Activated CD8-positive, alpha-beta T cell treated with anti-CD3 and anti-CD28 coated beads for 36 hours (primary cell): ENCODE data around the gene CTNNA1. TPM values are rescaled to one million over a fixed set of nuclear protein-coding genes. Genes with fewer than 3 reads are reported as not detected.

Experiments used
- ATAC-seq: fragments of 200-7000 bp; cut with Tn5 transposase; one replicate; pipeline ENCODE4 v1.10.0; 2021; ENCODE audit warnings: mild to moderate bottlenecking, moderate library complexity
- CTCF ChIA-PET: fragments of 350-600 bp; sonication (Branson Sonifier 250); formaldehyde crosslinking; loops from one replicate; lab custom pipeline; 2021; ENCODE audit warnings: antibody characterized with exemption; lab: Charles Lee
- POLR2A ChIA-PET: fragments of 350-600 bp; sonication (Branson Sonifier 250); formaldehyde crosslinking; loops from one replicate; lab custom pipeline; 2021; ENCODE audit warnings: antibody characterized with exemption; lab: Charles Lee
- DNase-seq: peaks from one replicate; pipeline ENCODE4 v3.0.0-alpha.2; 2020
- H3K27ac Mint-ChIP-seq: one replicate; pipeline ENCODE4 v1.8.0; 2021; ENCODE audit warnings: mild to moderate bottlenecking, mixed read lengths
- H3K27me3 Mint-ChIP-seq: one replicate; pipeline ENCODE4 v1.8.0; 2021; ENCODE audit warnings: mixed read lengths
- H3K36me3 Mint-ChIP-seq: one replicate; pipeline ENCODE4 v1.8.0; 2021; ENCODE audit warnings: low read depth, mixed read lengths
- H3K4me1 Mint-ChIP-seq: one replicate; pipeline ENCODE4 v1.8.0; 2021; ENCODE audit warnings: low read depth, mixed read lengths
- H3K4me3 Mint-ChIP-seq: one replicate; pipeline ENCODE4 v1.8.0; 2021; ENCODE audit warnings: mild to moderate bottlenecking, moderate library complexity, mixed read lengths
- H3K9me3 Mint-ChIP-seq: one replicate; pipeline ENCODE4 v1.8.0; 2021; ENCODE audit warnings: mixed read lengths
- intact Hi-C: fragments of 100-400 bp; cut with micrococcal nuclease; formaldehyde crosslinking; loops from one replicate; pipeline ENCODE4 v1.10.0; 2022
- total RNA-seq, 2 experiments: library from RNA; stranded (reverse); gene quantifications; one replicate each; pipeline ENCODE4 v1.2.3, GENCODE V29; 2021
- TF ChIP-seq, protein P1 (sequence below): fragments of 200-600 bp; IDR thresholded peaks from one replicate; pipeline ENCODE4 v1.8.0; 2022; ENCODE audit warnings: antibody characterized with exemption, mild to moderate bottlenecking

Gene CTNNA1
- total RNA-seq, 2 experiments from 2014 or later, result 77.3 to 85.6 TPM

- TF ChIP-seq, protein P1, sequence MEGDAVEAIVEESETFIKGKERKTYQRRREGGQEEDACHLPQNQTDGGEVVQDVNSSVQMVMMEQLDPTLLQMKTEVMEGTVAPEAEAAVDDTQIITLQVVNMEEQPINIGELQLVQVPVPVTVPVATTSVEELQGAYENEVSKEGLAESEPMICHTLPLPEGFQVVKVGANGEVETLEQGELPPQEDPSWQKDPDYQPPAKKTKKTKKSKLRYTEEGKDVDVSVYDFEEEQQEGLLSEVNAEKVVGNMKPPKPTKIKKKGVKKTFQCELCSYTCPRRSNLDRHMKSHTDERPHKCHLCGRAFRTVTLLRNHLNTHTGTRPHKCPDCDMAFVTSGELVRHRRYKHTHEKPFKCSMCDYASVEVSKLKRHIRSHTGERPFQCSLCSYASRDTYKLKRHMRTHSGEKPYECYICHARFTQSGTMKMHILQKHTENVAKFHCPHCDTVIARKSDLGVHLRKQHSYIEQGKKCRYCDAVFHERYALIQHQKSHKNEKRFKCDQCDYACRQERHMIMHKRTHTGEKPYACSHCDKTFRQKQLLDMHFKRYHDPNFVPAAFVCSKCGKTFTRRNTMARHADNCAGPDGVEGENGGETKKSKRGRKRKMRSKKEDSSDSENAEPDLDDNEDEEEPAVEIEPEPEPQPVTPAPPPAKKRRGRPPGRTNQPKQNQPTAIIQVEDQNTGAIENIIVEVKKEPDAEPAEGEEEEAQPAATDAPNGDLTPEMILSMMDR, result no peak
- Mint-ChIP-seq H3K4me3 (no peak overlapping the region), H3K36me3 (no peaks in the 10 kb centered on the region), H3K27me3 (peaks cover 43% of the 10 kb centered on the region), H3K9me3 (no peaks in the 10 kb centered on the region), H3K27ac (no peak overlapping the region), H3K4me1 (no peaks in the 10 kb centered on the region)
- CTCF ChIA-PET, result no interaction called here
- POLR2A ChIA-PET, result no interaction called here
- ATAC-seq, result no peak
- intact Hi-C loops, result no loop called here
- DNase-seq, result no peak
Observed at GRCh38 chr5:138708791-138709190, 44.4 kb upstream of the CTNNA1 start.

DNA sequence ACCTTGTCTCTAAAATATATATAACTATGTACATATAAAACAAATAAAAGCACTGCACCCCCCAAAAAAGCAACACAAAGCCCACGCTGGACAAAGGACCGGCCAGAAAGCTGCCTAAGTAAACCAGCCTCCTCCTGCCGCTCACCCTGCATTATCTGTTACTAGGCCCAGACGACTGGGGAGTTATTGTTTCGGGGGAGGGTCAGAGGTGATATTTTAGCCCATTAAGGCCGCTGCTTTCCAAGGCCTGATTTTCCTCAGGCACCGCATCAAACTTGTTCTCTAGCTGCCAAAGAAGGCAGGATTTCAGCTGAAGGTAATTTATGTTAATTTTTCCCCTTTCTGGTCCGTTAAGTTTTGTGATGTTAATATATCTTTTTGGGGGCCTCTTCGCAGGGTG is 44.0 kb upstream of the CTNNA1 start:
- no peak for DNase-seq
- intact Hi-C loops, result no loop called here
- ATAC-seq, result no peak
- H3K36me3 Mint-ChIP-seq, result no peaks in the 10 kb centered on the region
- ChIA-PET CTCF (no interaction called here), POLR2A (no interaction called here)
- no peaks in the 10 kb centered on the region for H3K9me3 Mint-ChIP-seq
- no peak overlapping the region for H3K27ac Mint-ChIP-seq
- H3K4me3 Mint-ChIP-seq, result no peak overlapping the region
- H3K4me1 Mint-ChIP-seq, result no peaks in the 10 kb centered on the region
- TF ChIP-seq, protein P1, result no peak
- peaks cover 44% of the 10 kb centered on the region for H3K27me3 Mint-ChIP-seq

DNA sequence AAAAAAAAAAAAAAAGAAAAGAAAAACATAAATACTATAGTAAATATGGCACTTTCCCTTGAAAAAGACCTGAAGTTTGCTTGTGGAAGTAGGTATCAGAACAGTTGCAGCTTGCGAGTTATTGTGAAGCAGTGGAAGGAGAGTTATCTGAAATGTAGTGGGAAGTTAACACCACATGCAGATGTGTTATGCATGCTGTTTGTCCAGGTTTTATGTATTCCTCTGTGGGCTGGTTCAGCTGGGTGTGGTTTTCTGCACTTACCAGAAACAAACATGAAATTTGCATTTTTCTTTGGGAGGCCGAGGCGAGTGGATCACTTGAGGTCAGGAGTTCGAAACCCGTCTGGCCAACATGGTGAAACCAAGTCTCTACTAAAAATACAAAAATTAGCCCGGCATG is 42.1 kb upstream of the CTNNA1 start:
- ATAC-seq, result no peak
- no peak overlapping the region for H3K27ac Mint-ChIP-seq
- no peaks in the 10 kb centered on the region for H3K4me1 Mint-ChIP-seq
- ChIA-PET CTCF (interaction anchor here (1.0 kb wide), 1 partner anchor 17 kb away, joined by 3 read pairs; no protein-coding TSS in a partner anchor), POLR2A (no interaction called here)
- no peaks in the 10 kb centered on the region for H3K36me3 Mint-ChIP-seq
- H3K9me3 Mint-ChIP-seq, result no peaks in the 10 kb centered on the region
- no peak for DNase-seq
- H3K27me3 Mint-ChIP-seq, result peaks cover 37% of the 10 kb centered on the region
- intact Hi-C loops, result no loop called here
- no peak overlapping the region for H3K4me3 Mint-ChIP-seq
- TF ChIP-seq, protein P1, result no peak

GRCh38 chr5:138711811-138712210 is 41.4 kb upstream of the CTNNA1 start:
- H3K27ac Mint-ChIP-seq, result no peak overlapping the region
- ChIA-PET POLR2A (no interaction called here), CTCF (interaction anchor here (1.0 kb wide), 1 partner anchor 16 kb away, joined by 3 read pairs; no protein-coding TSS in a partner anchor)
- DNase-seq (no peak), ATAC-seq (no peak)
- H3K36me3 Mint-ChIP-seq, result no peaks in the 10 kb centered on the region
- H3K4me3 Mint-ChIP-seq, result no peak overlapping the region
- peaks cover 35% of the 10 kb centered on the region for H3K27me3 Mint-ChIP-seq
- TF ChIP-seq, protein P1, result no peak
- no peaks in the 10 kb centered on the region for H3K9me3 Mint-ChIP-seq
- intact Hi-C loops, result no loop called here
- H3K4me1 Mint-ChIP-seq, result no peaks in the 10 kb centered on the region

- intact Hi-C loops, result no loop called here
- CTCF ChIA-PET, result interaction anchor here (1.0 kb wide), 1 partner anchor 15 kb away, joined by 3 read pairs; no protein-coding TSS in a partner anchor
- DNase-seq (no peak), ATAC-seq (no peak)
- Mint-ChIP-seq H3K27ac (no peak overlapping the region), H3K4me3 (no peak overlapping the region), H3K27me3 (peaks cover 33% of the 10 kb centered on the region), H3K4me1 (no peaks in the 10 kb centered on the region), H3K9me3 (no peaks in the 10 kb centered on the region), H3K36me3 (no peaks in the 10 kb centered on the region)
- TF ChIP-seq, protein P1, result no peak
- POLR2A ChIA-PET, result no interaction called here
Observed at GRCh38 chr5:138712324-138712723, 40.9 kb upstream of the CTNNA1 start.
